GM23338 (cell line): ENCODE results near the gene NFKB2. TPM values are rescaled to one million over a fixed set of nuclear protein-coding genes. Genes with fewer than 3 reads are reported as not detected.

Experiments
- ATAC-seq: fragments of 200-7000 bp; cut with Tn5 transposase; 3 replicates; pipeline ENCODE4 v1.9.1; 2020
- DNase-seq: peaks from one replicate; pipeline ENCODE4 v3.0.0-alpha.2; 2015; ENCODE audit warnings: low spot score
- H2AFZ ChIP-seq: fragments of 200-600 bp; sonication (generic); 2 replicates; pipeline ENCODE4 v1.8.0; 2016; ENCODE audit warnings: antibody characterized with exemption, mild to moderate bottlenecking, moderate library complexity
- H3F3A ChIP-seq: fragments of 200-600 bp; sonication (generic); replicated peaks from 2 replicates; pipeline ENCODE4 v1.8.0; 2017; ENCODE audit warnings: antibody characterized with exemption, mixed run types, low read depth
- H3K27ac ChIP-seq: fragments of 200-600 bp; sonication (generic); 2 replicates; pipeline ENCODE4 v1.6.1; 2016; ENCODE audit warnings: low read depth
- H3K27me3 ChIP-seq: fragments of 200-600 bp; sonication (generic); 2 replicates; pipeline ENCODE4 v1.8.0; 2016; ENCODE audit warnings: mild to moderate bottlenecking, mixed run types, moderate library complexity; ENCODE audit not compliant: insufficient read depth
- H3K36me3 ChIP-seq: fragments of 200-600 bp; sonication (generic); 2 replicates; pipeline ENCODE4 v1.8.0; 2016; ENCODE audit warnings: mild to moderate bottlenecking; ENCODE audit not compliant: insufficient read depth
- H3K4me1 ChIP-seq: fragments of 200-600 bp; sonication (generic); 2 replicates; pipeline ENCODE4 v1.8.0; 2016; ENCODE audit warnings: mild to moderate bottlenecking, moderate library complexity; ENCODE audit not compliant: insufficient read depth
- H3K4me2 ChIP-seq: fragments of 200-600 bp; sonication (generic); 2 replicates; pipeline ENCODE4 v1.7.1; 2017; ENCODE audit warnings: mixed run types
- H3K4me3 ChIP-seq: fragments of 200-600 bp; sonication (generic); 2 replicates; pipeline ENCODE4 v1.6.1; 2016; ENCODE audit warnings: mixed run types
- H3K79me2 ChIP-seq: fragments of 200-600 bp; sonication (generic); replicated peaks from 2 replicates; pipeline ENCODE4 v1.8.0; 2017; ENCODE audit warnings: mild to moderate bottlenecking; ENCODE audit not compliant: insufficient read depth
- H3K9me2 ChIP-seq: fragments of 200-600 bp; sonication (generic); 2 replicates; pipeline ENCODE4 v1.8.0; 2017; ENCODE audit not compliant: insufficient read depth
- H4K20me1 ChIP-seq: fragments of 200-600 bp; sonication (generic); replicated peaks from 2 replicates; pipeline ENCODE4 v1.8.0; 2017; ENCODE audit warnings: mild to moderate bottlenecking; ENCODE audit not compliant: insufficient read depth
- H3K27ac Mint-ChIP-seq: 2 replicates; pipeline ENCODE4 v1.8.0; 2020; ENCODE audit warnings: inconsistent platforms, mild to moderate bottlenecking, moderate library complexity, mixed read lengths
- H3K27me3 Mint-ChIP-seq: 3 replicates; pipeline ENCODE4 v1.8.0; 2022; ENCODE audit warnings: low read depth, mild to moderate bottlenecking, moderate library complexity, mixed read lengths, inconsistent platforms; ENCODE audit not compliant: insufficient read depth, poor library complexity
- H3K36me3 Mint-ChIP-seq: 3 replicates; pipeline ENCODE4 v1.8.0; 2021; ENCODE audit warnings: low read depth, mild to moderate bottlenecking, inconsistent platforms, moderate library complexity, mixed read lengths
- H3K4me1 Mint-ChIP-seq: 3 replicates; pipeline ENCODE4 v1.8.0; 2020; ENCODE audit warnings: mild to moderate bottlenecking, inconsistent platforms, mixed read lengths
- H3K4me3 Mint-ChIP-seq: 3 replicates; pipeline ENCODE4 v1.8.0; 2021; ENCODE audit warnings: moderate library complexity, mild to moderate bottlenecking, inconsistent platforms, mixed read lengths
- H3K9me3 Mint-ChIP-seq: 3 replicates; pipeline ENCODE4 v1.8.0; 2020; ENCODE audit warnings: moderate library complexity, mild to moderate bottlenecking, inconsistent platforms, mixed read lengths
- CREB1 ChIP-seq: fragments of 250-450 bp; sonication (Bioruptor Pico); IDR thresholded peaks from 2 replicates; pipeline ENCODE4 v1.5.0; 2020; ENCODE audit warnings: low read depth, mild to moderate bottlenecking, moderate library complexity
- EZH2 ChIP-seq: fragments of 200-600 bp; sonication (generic); IDR thresholded peaks from one replicate; pipeline ENCODE4 v1.8.0; 2017; ENCODE audit warnings: antibody characterized with exemption, mild to moderate bottlenecking, low read depth; ENCODE audit not compliant: unreplicated experiment
- EZH2phosphoT487 ChIP-seq: fragments of 200-600 bp; sonication (generic); IDR thresholded peaks from one replicate; pipeline ENCODE4 v1.8.1; 2018; ENCODE audit warnings: antibody characterized with exemption; ENCODE audit not compliant: unreplicated experiment
- JUNB ChIP-seq: IDR thresholded peaks from one replicate; pipeline ENCODE4 v1.6.1; 2016; ENCODE audit warnings: antibody characterized with exemption; ENCODE audit not compliant: unreplicated experiment
- POLR2AphosphoS5 ChIP-seq: IDR thresholded peaks from 2 replicates; pipeline ENCODE4 v1.6.1; 2016; ENCODE audit warnings: antibody characterized with exemption, low read depth
- ZNF114 ChIP-seq: fragments of 250-450 bp; sonication (Bioruptor Pico); IDR thresholded peaks from 2 replicates; pipeline ENCODE4 v1.5.0; 2020; ENCODE audit warnings: mild to moderate bottlenecking, moderate library complexity
- ZNF331 ChIP-seq: fragments of 250-450 bp; sonication (Bioruptor Pico); IDR thresholded peaks from 2 replicates; pipeline ENCODE4 v1.5.0; 2020; ENCODE audit warnings: low read depth, mild to moderate bottlenecking, moderate library complexity
- long read RNA-seq: library from polyadenylated mRNA; unstranded; transcript quantifications from one replicate; pipeline ENCODE4 v2.0.0, GENCODE V29; 2020; ENCODE audit not compliant: unreplicated experiment
- polyA plus RNA-seq: library from polyadenylated mRNA; unstranded; fragments of >200 nt; fragmentation: Nextera tagmentation; extraction: Ambion mirVana; gene quantifications from 2 replicates; pipeline ENCODE4 v1.2.1, GENCODE V29; 2016
- total RNA-seq: library from RNA; depleted of rRNA; stranded (reverse); fragments of >200 nt; shearing (Covaris generic); gene quantifications from 2 replicates; pipeline ENCODE4 v1.2.3, GENCODE V29; 2014; rRNA removed
- TF ChIP-seq, protein P1 (sequence below), 2 experiments: fragments of 200-600 bp in 1 of 2; sonication (generic) in 1 of 2; conservative IDR thresholded peaks; 2 replicates each; pipeline versions ENCODE4 v1.5.1 to v1.6.1; 2016 to 2017; ENCODE audit warnings: antibody characterized with exemption in 2 of 2, low read depth in 2 of 2, mild to moderate bottlenecking in 2 of 2, moderate library complexity in 1 of 2
- TF ChIP-seq, protein P2 (sequence below): fragments of 250-450 bp; sonication (Bioruptor Pico); IDR thresholded peaks from 2 replicates; pipeline ENCODE4 v1.5.0; 2020; ENCODE audit warnings: mild to moderate bottlenecking, moderate library complexity
- TF ChIP-seq, protein P3 (sequence below): IDR thresholded peaks from 2 replicates; pipeline ENCODE4 v1.6.1; 2016; ENCODE audit warnings: antibody characterized with exemption
- TF ChIP-seq, protein P4 (sequence below): IDR thresholded peaks from one replicate; pipeline ENCODE4 v1.6.1; 2018; ENCODE audit warnings: antibody characterized with exemption; ENCODE audit not compliant: unreplicated experiment

The NFKB2 gene
- total RNA-seq = 19.0 and 29.4 TPM in 2 replicates
- 6.8 and 8.1 TPM in 2 replicates for polyA plus RNA-seq
- long read RNA-seq, partial matches to known transcripts = 2 of 2 reads
- long read RNA-seq, other reads (novel, unspliced or antisense) = 0 of 2 reads

DNA sequence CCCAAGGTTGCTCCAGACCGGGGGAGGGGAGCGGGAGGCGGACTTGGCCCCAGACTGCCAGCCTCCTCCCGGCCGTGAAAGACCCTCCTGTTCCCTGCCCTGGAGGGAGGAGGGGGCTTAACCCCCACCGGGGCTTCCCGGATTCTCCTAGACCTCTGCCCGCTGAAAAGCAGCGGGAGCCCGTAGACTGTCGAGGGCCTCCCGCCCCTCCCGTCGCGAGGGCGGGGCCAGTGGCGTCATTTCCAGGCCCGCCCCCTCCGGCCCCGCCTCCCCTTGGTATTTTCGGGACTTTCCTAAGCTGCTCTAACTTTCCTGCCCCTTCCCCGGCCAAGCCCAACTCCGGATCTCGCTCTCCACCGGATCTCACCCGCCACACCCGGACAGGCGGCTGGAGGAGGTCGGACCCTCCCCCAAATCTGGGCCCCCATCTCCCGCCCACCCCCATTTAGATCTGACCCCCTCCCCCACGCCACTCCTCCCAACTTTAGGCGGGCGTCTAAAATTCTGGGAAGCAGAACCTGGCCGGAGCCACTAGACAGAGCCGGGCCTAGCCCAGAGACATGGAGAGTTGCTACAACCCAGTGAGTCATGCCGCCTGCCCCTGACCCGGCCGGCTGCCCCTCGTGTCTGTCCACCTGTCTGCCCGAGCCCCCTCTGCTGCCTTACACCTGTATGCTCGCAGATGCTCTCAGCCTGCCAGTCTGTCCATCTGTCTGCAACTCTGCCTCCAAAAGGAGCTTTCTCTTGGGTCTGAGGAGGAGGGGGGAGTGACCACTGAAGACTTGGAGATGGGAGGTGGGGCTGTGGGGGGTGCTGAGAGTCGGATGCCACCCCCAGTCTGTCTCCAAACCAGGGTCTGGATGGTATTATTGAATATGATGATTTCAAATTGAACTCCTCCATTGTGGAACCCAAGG, at the start of gene NFKB2:
Gene NFKB2 (plus strand): TSS at position 306 of the 917 bp plus-strand sequence. CDS start 255 bp downstream, at position 561.
- Mint-ChIP-seq H3K27me3 (peaks cover 38% of the 10 kb centered on the region), H3K9me3 (no peaks in the 10 kb centered on the region), H3K36me3 (no peaks in the 10 kb centered on the region; the same call in 2 of the 3 replicates), H3K4me1 (peaks cover 20% of the 10 kb centered on the region), H3K27ac (peak within 1 kb of the TSS; percentile 59; the same call in 1 of the 2 replicates), H3K4me3 (peak within 1 kb of the TSS; percentile 82)
- TF ChIP-seq EZH2 = no peak
- TF ChIP-seq, protein P1, sequence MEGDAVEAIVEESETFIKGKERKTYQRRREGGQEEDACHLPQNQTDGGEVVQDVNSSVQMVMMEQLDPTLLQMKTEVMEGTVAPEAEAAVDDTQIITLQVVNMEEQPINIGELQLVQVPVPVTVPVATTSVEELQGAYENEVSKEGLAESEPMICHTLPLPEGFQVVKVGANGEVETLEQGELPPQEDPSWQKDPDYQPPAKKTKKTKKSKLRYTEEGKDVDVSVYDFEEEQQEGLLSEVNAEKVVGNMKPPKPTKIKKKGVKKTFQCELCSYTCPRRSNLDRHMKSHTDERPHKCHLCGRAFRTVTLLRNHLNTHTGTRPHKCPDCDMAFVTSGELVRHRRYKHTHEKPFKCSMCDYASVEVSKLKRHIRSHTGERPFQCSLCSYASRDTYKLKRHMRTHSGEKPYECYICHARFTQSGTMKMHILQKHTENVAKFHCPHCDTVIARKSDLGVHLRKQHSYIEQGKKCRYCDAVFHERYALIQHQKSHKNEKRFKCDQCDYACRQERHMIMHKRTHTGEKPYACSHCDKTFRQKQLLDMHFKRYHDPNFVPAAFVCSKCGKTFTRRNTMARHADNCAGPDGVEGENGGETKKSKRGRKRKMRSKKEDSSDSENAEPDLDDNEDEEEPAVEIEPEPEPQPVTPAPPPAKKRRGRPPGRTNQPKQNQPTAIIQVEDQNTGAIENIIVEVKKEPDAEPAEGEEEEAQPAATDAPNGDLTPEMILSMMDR (conservative IDR thresholded peaks at IDR 0.05; ENCODE audit: low read depth in 2 of 2) = no peak
- TF ChIP-seq, protein P2, sequence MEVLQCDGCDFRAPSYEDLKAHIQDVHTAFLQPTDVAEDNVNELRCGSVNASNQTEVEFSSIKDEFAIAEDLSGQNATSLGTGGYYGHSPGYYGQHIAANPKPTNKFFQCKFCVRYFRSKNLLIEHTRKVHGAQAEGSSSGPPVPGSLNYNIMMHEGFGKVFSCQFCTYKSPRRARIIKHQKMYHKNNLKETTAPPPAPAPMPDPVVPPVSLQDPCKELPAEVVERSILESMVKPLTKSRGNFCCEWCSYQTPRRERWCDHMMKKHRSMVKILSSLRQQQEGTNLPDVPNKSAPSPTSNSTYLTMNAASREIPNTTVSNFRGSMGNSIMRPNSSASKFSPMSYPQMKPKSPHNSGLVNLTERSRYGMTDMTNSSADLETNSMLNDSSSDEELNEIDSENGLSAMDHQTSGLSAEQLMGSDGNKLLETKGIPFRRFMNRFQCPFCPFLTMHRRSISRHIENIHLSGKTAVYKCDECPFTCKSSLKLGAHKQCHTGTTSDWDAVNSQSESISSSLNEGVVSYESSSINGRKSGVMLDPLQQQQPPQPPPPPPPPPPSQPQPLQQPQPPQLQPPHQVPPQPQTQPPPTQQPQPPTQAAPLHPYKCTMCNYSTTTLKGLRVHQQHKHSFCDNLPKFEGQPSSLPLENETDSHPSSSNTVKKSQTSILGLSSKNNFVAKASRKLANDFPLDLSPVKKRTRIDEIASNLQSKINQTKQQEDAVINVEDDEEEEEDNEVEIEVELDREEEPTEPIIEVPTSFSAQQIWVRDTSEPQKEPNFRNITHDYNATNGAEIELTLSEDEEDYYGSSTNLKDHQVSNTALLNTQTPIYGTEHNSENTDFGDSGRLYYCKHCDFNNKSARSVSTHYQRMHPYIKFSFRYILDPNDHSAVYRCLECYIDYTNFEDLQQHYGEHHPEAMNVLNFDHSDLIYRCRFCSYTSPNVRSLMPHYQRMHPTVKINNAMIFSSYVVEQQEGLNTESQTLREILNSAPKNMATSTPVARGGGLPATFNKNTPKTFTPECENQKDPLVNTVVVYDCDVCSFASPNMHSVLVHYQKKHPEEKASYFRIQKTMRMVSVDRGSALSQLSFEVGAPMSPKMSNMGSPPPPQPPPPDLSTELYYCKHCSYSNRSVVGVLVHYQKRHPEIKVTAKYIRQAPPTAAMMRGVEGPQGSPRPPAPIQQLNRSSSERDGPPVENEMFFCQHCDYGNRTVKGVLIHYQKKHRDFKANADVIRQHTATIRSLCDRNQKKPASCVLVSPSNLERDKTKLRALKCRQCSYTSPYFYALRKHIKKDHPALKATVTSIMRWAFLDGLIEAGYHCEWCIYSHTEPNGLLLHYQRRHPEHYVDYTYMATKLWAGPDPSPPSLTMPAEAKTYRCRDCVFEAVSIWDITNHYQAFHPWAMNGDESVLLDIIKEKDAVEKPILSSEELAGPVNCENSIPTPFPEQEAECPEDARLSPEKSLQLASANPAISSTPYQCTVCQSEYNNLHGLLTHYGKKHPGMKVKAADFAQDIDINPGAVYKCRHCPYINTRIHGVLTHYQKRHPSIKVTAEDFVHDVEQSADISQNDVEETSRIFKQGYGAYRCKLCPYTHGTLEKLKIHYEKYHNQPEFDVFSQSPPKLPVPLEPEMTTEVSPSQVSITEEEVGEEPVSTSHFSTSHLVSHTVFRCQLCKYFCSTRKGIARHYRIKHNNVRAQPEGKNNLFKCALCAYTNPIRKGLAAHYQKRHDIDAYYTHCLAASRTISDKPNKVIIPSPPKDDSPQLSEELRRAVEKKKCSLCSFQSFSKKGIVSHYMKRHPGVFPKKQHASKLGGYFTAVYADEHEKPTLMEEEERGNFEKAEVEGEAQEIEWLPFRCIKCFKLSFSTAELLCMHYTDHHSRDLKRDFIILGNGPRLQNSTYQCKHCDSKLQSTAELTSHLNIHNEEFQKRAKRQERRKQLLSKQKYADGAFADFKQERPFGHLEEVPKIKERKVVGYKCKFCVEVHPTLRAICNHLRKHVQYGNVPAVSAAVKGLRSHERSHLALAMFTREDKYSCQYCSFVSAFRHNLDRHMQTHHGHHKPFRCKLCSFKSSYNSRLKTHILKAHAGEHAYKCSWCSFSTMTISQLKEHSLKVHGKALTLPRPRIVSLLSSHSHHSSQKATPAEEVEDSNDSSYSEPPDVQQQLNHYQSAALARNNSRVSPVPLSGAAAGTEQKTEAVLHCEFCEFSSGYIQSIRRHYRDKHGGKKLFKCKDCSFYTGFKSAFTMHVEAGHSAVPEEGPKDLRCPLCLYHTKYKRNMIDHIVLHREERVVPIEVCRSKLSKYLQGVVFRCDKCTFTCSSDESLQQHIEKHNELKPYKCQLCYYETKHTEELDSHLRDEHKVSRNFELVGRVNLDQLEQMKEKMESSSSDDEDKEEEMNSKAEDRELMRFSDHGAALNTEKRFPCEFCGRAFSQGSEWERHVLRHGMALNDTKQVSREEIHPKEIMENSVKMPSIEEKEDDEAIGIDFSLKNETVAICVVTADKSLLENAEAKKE (CRISPR knock-in tag) = no peak
- TF ChIP-seq, protein P3, sequence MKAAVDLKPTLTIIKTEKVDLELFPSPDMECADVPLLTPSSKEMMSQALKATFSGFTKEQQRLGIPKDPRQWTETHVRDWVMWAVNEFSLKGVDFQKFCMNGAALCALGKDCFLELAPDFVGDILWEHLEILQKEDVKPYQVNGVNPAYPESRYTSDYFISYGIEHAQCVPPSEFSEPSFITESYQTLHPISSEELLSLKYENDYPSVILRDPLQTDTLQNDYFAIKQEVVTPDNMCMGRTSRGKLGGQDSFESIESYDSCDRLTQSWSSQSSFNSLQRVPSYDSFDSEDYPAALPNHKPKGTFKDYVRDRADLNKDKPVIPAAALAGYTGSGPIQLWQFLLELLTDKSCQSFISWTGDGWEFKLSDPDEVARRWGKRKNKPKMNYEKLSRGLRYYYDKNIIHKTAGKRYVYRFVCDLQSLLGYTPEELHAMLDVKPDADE = no peak
- no peak for TF ChIP-seq ZNF331 (CRISPR knock-in tag)
- TF ChIP-seq JUNB = no peak
- TF ChIP-seq POLR2AphosphoS5 = peak; percentile 60
- TF ChIP-seq CREB1 (CRISPR knock-in tag) = peak; percentile 92
- TF ChIP-seq, protein P4, sequence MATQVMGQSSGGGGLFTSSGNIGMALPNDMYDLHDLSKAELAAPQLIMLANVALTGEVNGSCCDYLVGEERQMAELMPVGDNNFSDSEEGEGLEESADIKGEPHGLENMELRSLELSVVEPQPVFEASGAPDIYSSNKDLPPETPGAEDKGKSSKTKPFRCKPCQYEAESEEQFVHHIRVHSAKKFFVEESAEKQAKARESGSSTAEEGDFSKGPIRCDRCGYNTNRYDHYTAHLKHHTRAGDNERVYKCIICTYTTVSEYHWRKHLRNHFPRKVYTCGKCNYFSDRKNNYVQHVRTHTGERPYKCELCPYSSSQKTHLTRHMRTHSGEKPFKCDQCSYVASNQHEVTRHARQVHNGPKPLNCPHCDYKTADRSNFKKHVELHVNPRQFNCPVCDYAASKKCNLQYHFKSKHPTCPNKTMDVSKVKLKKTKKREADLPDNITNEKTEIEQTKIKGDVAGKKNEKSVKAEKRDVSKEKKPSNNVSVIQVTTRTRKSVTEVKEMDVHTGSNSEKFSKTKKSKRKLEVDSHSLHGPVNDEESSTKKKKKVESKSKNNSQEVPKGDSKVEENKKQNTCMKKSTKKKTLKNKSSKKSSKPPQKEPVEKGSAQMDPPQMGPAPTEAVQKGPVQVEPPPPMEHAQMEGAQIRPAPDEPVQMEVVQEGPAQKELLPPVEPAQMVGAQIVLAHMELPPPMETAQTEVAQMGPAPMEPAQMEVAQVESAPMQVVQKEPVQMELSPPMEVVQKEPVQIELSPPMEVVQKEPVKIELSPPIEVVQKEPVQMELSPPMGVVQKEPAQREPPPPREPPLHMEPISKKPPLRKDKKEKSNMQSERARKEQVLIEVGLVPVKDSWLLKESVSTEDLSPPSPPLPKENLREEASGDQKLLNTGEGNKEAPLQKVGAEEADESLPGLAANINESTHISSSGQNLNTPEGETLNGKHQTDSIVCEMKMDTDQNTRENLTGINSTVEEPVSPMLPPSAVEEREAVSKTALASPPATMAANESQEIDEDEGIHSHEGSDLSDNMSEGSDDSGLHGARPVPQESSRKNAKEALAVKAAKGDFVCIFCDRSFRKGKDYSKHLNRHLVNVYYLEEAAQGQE = no peak
- no peak for TF ChIP-seq EZH2phosphoT487
- TF ChIP-seq ZNF114 (CRISPR knock-in tag) = no peak
- Histone ChIP-seq H3K27me3 (peaks cover 38% of the 10 kb centered on the region), H3K4me1 (peaks cover 13% of the 10 kb centered on the region), H3K4me3 (peak within 1 kb of the TSS; percentile 88), H3K36me3 (no peaks in the 10 kb centered on the region), H3K27ac (no peak within 1 kb of the TSS), H3F3A (0 out of 2 replicates have a peak, but pooled peaks cover 9% of the 10 kb centered on the region), H2AFZ (peak within 1 kb of the TSS; percentile 97), H3K79me2 (no peaks in the 10 kb centered on the region), H4K20me1 (no peaks in the 10 kb centered on the region; the same call in 1 of the 2 replicates), H3K4me2 (peak within 1 kb of the TSS; percentile 96), H3K9me2 (no peaks in the 10 kb centered on the region)
- ATAC-seq (peak; percentile 23), DNase-seq (peak; percentile 95)
